Activated T-cell treated with anti-CD3 and anti-CD28 coated beads for 24 hours (primary cell): Measurements from ENCODE around the gene PPP4C.
"Not testable (repeated sequence)": the region's sequence is repeated elsewhere in the genome, so short reads cannot be mapped to it uniquely, and the experiment has no call there.

Source experiments
- DNase-seq: peaks from one replicate; pipeline ENCODE4 v3.0.0-alpha.2; 2020; ENCODE audit warnings: low read depth

Gene PPP4C

DNA sequence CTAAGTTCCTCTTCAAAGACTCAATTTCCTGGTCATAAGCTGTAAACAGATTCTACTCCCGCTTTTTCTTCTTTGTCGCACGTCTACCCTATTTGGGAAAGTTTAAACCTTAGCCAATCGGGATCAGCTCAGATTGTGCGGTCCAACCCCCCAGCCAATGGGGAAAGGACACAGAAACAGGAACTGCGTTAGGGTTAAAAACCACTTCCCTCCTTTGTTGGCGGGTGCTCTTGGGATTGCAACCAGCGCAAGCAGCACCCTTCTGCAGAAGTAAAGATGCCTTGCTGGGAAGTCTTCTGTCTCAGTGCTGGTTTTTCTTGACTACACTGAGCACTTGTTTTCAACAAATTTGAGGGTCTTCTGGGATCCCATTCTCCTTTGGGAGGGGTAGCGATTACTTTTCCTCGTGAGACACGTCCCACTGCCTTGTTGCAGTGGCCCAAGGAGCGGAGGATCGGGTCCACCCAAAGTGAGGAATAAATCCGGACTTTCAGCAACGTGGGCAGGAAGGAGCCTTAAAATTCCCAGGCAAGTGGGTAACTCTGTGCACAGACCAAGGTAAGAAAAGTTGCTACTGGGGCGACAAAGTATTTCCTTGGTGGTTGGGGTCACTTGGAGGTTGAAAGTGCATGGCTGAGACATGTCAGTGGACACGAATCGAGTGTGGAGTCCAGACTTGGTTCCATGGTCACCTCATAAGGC, 21.2 kb downstream of the PPP4C start:
- no peak for DNase-seq

DNA sequence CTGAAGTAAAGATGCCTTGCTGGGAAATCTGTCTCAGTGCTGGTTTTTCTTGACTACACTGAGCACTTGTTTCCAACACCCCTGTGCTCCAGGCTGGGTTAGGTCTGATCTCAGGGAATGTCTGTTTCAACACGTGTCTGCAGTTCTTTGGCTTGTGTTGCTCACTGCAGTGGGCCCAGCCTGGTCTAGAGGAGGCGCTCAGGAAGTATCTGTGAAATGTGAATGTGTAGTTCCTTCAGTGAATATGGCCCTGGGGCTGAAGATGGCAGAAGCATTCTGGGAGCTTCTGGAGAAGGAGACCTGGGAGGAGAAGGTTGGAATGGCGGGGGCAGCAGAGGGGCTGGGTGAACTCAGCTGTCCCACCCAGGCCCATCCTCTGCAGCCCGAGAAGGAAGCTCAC, 28.3 kb downstream of the PPP4C start:
- DNase-seq, result no peak

DNA sequence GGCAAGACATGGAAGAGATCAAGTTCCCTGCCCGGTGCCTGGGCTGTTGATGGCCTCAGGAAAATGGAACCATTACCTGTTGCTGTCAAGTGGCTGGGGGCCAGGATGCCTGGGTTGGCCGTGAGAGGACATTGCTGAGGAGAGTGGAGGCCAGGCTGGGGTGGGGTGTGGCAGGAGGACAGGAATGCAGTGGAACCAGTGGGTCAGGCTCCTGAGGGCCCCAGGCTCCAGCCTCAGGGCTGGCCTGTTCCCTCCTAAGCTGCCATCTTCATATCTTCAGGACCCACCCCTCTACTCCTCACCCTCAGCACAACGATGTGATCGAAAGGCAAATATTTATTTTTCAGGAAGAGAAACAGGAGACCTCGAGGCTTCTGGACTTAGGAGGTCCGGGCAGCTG, 28.7 kb downstream of the PPP4C start:
- no peak for DNase-seq

- no peak for DNase-seq
Measured at GRCh38 chr16:30108059-30108850, 32.5 kb downstream of the PPP4C start.

DNA sequence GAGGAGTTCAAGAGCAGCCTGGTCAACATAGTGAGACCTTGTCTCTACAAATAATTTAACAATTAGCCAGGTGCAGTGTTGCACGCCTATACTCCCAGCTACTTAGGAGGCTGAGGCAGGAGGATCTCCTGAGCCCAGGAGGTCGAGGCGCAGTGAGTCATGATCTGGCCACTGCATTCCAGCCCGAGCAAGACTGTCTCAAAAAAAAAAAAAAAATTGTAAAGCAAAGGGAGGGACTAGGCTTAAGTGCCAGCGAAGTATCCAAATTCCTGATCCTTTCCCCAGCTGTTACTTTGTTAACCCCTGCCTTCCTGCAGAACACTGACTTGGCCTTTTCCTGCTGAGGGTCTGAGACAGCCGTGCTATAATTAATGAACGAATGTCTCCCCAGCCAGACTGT, 34.9 kb downstream of the PPP4C start:
- DNase-seq, result no peak

DNA sequence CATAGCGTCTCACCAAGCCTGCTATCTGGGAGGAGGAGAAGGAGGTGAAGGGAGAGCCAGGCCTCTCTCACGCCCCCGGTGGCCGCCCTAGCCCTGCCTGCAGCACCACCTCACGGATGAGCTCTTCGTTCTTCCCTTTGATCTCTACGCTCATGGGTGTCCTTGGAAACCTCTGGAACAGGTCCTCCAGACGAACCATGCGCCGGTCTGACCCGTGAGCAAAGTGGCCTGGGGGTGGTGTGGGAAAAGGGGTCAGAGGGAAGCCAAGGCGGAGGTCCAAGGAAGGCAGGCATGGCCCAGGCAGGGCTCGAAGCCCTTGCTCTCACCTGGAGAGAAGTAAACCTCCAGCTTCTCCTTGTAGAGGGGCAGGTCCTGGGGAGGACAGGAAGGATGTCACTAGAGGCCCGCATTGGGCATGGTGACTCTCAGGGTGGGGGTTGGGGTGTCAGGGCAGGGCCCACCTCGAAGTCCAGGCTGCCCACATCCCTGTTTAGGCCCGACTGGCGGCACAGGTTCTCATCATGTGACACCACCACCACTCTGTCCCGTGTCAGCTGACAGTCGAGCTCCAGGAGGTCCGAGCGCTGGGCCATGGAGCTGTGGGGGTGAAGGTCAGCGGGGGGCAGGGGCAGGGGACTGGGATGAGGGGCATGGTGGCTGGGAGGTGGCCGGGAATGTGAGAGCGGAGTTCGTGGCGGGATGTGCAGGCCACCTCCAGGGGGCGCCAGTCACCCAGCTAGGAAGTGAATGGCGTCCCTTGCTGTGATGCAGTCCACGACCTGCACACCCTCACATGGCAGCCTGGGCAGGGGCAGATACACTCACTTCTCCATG, 36.6 kb downstream of the PPP4C start:
- peak; percentile 58 for DNase-seq

GRCh38 chr16:30113031-30113710, 37.4 kb downstream of the PPP4C start, which contains the start of gene GDPD3:
Gene GDPD3, minus strand, starts transcription at chr16:30113537. Its CDS starts 59 bp downstream, at chr16:30113478.
- no peak for DNase-seq

DNA sequence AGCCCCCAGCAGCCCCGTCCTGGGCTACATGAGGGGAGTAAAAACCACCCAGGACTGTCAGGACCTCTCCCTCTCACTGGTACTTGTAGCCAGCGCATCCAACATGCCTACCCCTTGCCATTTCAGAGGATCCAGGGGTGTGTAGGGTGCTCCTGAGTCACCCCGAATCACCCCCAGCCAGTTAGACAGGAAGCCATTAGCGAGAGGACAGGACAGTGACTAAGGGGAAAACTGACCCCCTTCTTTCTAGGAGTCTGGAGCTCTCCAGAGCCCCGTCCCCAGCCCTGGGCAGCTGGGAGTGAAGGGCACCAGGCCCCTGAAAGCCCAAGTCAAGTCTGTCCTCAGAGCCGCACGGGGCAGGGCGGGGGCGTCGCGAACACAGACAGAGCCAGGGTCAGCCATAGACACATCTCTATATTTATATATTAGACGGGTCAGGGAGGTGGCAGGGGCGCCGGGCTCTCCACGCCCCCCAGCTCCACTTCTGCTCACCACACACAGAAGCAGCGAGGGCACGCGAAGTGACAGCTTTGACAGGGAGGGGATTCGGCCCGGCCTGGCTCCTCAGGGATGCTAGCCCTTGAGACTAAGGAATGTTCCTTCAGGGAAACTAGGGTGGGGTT, 38.0 kb downstream of the PPP4C start:
- DNase-seq, result no peak

GRCh38 chr16:30114411-30114810, 38.6 kb downstream of the PPP4C start:
- no peak for DNase-seq

GRCh38 chr16:30114833-30115232, 39.0 kb downstream of the PPP4C start:
- DNase-seq, result not testable (repeated sequence)

DNA sequence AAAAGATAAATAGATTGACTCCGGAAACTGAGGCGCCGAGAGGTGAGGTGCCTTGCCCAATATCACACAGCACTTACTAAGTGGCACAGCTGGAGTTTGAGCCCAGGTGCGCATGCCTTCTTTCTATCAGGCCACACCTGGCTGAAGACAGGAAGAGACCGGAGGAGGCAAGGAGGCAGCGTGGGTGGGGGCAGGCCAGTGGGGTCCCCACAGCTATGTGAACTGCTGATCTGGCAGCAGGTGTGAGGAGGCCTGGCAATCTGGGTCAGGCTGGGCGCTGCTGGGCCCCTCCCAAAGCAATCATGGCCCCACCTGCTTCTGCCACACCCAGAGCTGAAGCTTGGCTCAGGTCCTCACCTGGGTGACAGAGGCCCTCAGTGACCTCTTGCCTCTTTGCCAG, 39.4 kb downstream of the PPP4C start:
- DNase-seq, result no peak

GRCh38 chr16:30116291-30117207, 40.8 kb downstream of the PPP4C start:
- no peak for DNase-seq

GRCh38 chr16:30117768-30118167, 42.0 kb downstream of the PPP4C start:
- DNase-seq, result no peak

- DNase-seq, result no peak
Measured at GRCh38 chr16:30119428-30119827, 43.6 kb downstream of the PPP4C start.

- DNase-seq, result no peak
Measured at GRCh38 chr16:30120340-30121105, 44.7 kb downstream of the PPP4C start.

- no peak for DNase-seq
Measured at GRCh38 chr16:30121741-30122571, 46.2 kb downstream of the PPP4C start.

- no peak for DNase-seq
Measured at GRCh38 chr16:30122604-30123160, 46.9 kb downstream of the PPP4C start.

DNA sequence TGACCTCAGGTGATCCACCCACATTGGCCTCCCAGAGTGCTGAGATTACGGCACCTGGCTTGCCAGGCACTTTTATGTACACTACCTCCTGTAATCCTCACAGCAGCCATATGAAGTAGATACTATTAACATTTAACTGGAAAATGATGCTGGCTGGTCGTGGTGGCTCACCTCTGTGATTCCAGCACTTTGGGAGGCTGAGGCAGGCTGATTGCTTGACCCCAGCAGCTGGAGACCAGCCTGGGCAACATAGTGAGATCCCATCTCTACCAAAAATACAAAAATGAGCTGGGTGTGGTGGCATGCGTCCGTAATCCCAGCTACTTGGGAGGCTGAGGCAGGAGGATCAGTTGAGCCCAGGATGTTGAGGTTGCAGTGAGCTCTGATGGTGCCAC, 49.2 kb downstream of the PPP4C start:
- DNase-seq, result no peak
